Natural killer cell (primary cell): ENCODE results near the gene RIPK1. TPM values are rescaled to one million over a fixed set of nuclear protein-coding genes. Genes with fewer than 3 reads are reported as not detected.
"Not testable (repeated sequence)": the region's sequence is repeated elsewhere in the genome, so short reads cannot be mapped to it uniquely, and the experiment has no call there.

ENCODE experiments used
- ATAC-seq, 3 donors: fragments of 150-1000 bp in 2 of 3; fragments of 200-7000 bp in 1 of 3; cut with Tn5 transposase; 1 replicate in 1 of 3; 2 replicates in 2 of 3; pipeline ENCODE4 v1.10.0; 2021; ENCODE audit warnings: mild to moderate bottlenecking in 2 of 3, moderate library complexity in 2 of 3
- DNase-seq, 2 donors: peaks; one replicate each; pipeline versions ENCODE4 v3.0.0 to v3.0.0-alpha.2; 2013 to 2021; ENCODE audit warnings: mixed read lengths in 1 of 2
- H3K27ac ChIP-seq: one replicate; pipeline ENCODE4 v1.5.1; 2013; ENCODE audit warnings: mild to moderate bottlenecking, low read length
- H3K27me3 ChIP-seq: one replicate; pipeline ENCODE4 v1.6.1; 2013; ENCODE audit warnings: low read length; ENCODE audit not compliant: control insufficient read depth, insufficient read depth
- H3K36me3 ChIP-seq: one replicate; pipeline ENCODE4 v1.6.1; 2013; ENCODE audit warnings: low read length; ENCODE audit not compliant: control insufficient read depth, insufficient read depth
- H3K4me1 ChIP-seq: one replicate; pipeline ENCODE4 v1.6.1; 2013; ENCODE audit warnings: low read length; ENCODE audit not compliant: control insufficient read depth, insufficient read depth
- H3K4me3 ChIP-seq: one replicate; pipeline ENCODE4 v1.5.1; 2013; ENCODE audit warnings: low read length
- H3K9me3 ChIP-seq: one replicate; pipeline ENCODE4 v1.6.1; 2013; ENCODE audit warnings: low read length; ENCODE audit not compliant: control insufficient read depth, insufficient read depth
- H3K27ac Mint-ChIP-seq, 2 donors: one replicate each; pipeline ENCODE4 v1.8.0; 2022; ENCODE audit warnings: mild to moderate bottlenecking in 2 of 2, mixed read lengths in 2 of 2, moderate library complexity in 1 of 2
- H3K27me3 Mint-ChIP-seq, 2 donors: one replicate each; pipeline ENCODE4 v1.8.0; 2022; ENCODE audit warnings: low read depth in 2 of 2, mixed read lengths in 2 of 2
- H3K36me3 Mint-ChIP-seq: one replicate; pipeline ENCODE4 v1.8.0; 2022; ENCODE audit warnings: mixed read lengths
- H3K4me1 Mint-ChIP-seq, 2 donors: one replicate each; pipeline ENCODE4 v1.8.0; 2022; ENCODE audit warnings: mixed read lengths in 2 of 2
- H3K4me3 Mint-ChIP-seq: one replicate; pipeline ENCODE4 v1.8.0; 2022; ENCODE audit warnings: mild to moderate bottlenecking, moderate library complexity, mixed read lengths
- H3K9me3 Mint-ChIP-seq, 2 donors: one replicate each; pipeline ENCODE4 v1.8.0; 2022; ENCODE audit warnings: mixed read lengths in 2 of 2
- CTCF ChIP-seq: fragments of 200-600 bp; IDR thresholded peaks from one replicate; pipeline ENCODE4 v1.8.0; 2022; ENCODE audit warnings: antibody characterized with exemption
- WGBS: methylation state at CpG from one replicate; pipeline ENCODE4 v1.1.7; 2013; ENCODE audit warnings: missing lambda C conversion rate; ENCODE audit not compliant: insufficient coverage; 5-methylcytosine and 5-hydroxymethylcytosine counted together
- intact Hi-C: fragments of 100-400 bp; cut with micrococcal nuclease; formaldehyde crosslinking; loops from one replicate; pipeline ENCODE4 v1.14.2; 2022
- total RNA-seq, 4 donors: library from RNA; stranded (reverse); fragments of 120-200 nt in 1 of 4; gene quantifications; one replicate each; pipeline versions ENCODE4 v1.2.3 to v1.2.4, GENCODE V29; 2013 to 2022

The RIPK1 gene
- total RNA-seq, 3 donors from 2014 or later (not counting 1 experiment from before 2014, with no cell fraction given), result 30.9 to 44.8 (median 34.5) TPM

GRCh38 chr6:3045777-3046176 is 22.5 kb upstream of the RIPK1 start:
- intact Hi-C loops, result no loop called here

GRCh38 chr6:3046295-3046694 is 22.0 kb upstream of the RIPK1 start:
- no peak for ATAC-seq
- Mint-ChIP-seq H3K4me3 (no peak overlapping the region), H3K4me1 (no peaks in the 10 kb centered on the region), H3K27me3 (peaks cover 0 to 16% of the 10 kb centered on the region in 2 donors), H3K9me3 (no peaks in the 10 kb centered on the region), H3K27ac (no peak overlapping the region), H3K36me3 (no peaks in the 10 kb centered on the region)
- intact Hi-C loops, result no loop called here
- WGBS, result 77% methylated on average over 3 of the region's 3 CpGs
- Histone ChIP-seq H3K9me3 (no peaks in the 10 kb centered on the region), H3K27me3 (no peaks in the 10 kb centered on the region), H3K4me3 (no peak overlapping the region), H3K27ac (no peak overlapping the region), H3K4me1 (no peaks in the 10 kb centered on the region), H3K36me3 (no peaks in the 10 kb centered on the region)
- TF ChIP-seq CTCF, result no peak
- no peak for DNase-seq

More at GRCh38 chr6:3045777-3046176, 22.5 kb upstream of the RIPK1 start:
- no peak overlapping the region for H3K4me3 Mint-ChIP-seq
- H3K27ac Mint-ChIP-seq, result no peak overlapping the region
- peaks cover 0 to 16% of the 10 kb centered on the region in 2 donors for H3K27me3 Mint-ChIP-seq
- no peaks in the 10 kb centered on the region for H3K4me1 Mint-ChIP-seq
- Histone ChIP-seq H3K27ac (no peak overlapping the region), H3K27me3 (no peaks in the 10 kb centered on the region), H3K36me3 (no peaks in the 10 kb centered on the region), H3K4me3 (no peak overlapping the region), H3K9me3 (no peaks in the 10 kb centered on the region), H3K4me1 (no peaks in the 10 kb centered on the region)
- DNase-seq, result no peak
- no peak for ATAC-seq
- no peaks in the 10 kb centered on the region for H3K9me3 Mint-ChIP-seq
- WGBS, result no CpG with 5 or more reads among the region's 1 CpG
- TF ChIP-seq CTCF, result no peak
- no peaks in the 10 kb centered on the region for H3K36me3 Mint-ChIP-seq

DNA sequence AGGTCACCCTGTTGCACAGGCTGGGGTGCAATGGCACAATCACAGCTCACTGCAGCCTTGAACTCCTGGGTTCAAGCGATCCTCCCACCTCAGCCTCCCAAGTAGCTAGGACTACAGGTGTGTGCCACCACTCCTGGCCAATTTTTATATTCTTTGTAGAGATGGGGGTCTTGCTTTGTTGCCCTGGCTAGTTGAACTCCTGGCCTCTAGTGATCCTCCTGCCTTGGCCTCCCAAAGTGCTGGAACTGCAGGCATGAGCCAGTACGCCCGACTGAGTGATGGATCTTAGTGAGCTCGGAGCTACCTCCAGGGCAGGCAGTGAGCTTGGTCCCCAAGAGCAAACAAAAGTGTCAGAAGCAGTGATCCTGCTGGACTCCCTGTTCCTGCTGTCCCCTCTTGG is 20.3 kb upstream of the RIPK1 start:
- H3K9me3 ChIP-seq, H3K9me3 Mint-ChIP-seq, H3K36me3 ChIP-seq, H3K4me3 Mint-ChIP-seq, H3K36me3 Mint-ChIP-seq, intact Hi-C loops, ATAC-seq, H3K4me1 Mint-ChIP-seq, H3K27ac ChIP-seq, H3K4me3 ChIP-seq, H3K27ac Mint-ChIP-seq, DNase-seq, H3K27me3 ChIP-seq, H3K4me1 ChIP-seq: not testable (repeated sequence)
- peaks cover 0 to 16% of the 10 kb centered on the region in 2 donors for H3K27me3 Mint-ChIP-seq
- 83% methylated on average over 4 of the region's 4 CpGs for WGBS

DNA sequence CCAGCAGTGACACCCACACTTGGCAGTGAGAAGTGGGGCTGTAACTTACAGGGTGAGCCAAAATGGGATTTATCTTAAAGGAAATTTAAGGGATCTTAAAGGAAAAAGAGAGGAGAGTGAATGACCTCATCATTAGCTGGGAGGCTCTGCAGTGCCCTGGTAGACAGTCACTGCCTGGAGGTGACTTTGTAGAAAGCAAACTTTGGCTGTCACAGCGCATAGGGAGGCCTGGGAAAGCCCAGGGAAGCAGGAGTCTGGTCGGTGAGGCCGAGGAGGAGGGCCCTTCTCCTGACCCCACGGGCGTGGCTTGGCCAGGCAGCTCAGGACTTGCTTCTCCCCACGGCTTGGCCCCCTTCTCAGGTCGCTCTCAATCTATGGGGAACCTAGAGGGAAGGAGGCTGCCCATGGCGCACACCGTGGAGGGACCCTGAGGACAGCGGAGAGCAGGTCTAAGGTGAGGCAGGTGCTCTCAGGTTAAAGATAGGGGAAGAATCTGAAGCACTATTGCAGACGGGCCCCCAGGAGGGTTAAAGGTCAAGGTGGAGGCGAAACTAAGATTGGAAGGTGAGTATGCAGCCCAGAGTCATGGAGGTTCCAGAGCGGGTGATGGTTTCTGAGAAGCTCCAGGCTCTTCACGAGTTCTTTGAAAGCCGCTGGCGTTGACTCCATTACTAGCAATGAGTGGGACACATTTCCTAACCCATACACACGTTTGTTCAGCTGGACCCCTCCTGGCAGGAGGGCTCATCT is 15.6 kb upstream of the RIPK1 start:
- H3K4me3 ChIP-seq, result no peak overlapping the region
- intact Hi-C loops, result loop anchor here (1.0 to 10.0 kb wide), 2 partner anchors 53 to 258 kb away; partner anchors contain the start of gene NQO2
- H3K27ac ChIP-seq, result no peak overlapping the region
- peaks cover 21% of the 10 kb centered on the region for H3K4me1 ChIP-seq
- Mint-ChIP-seq H3K27me3 (peaks cover 0 to 11% of the 10 kb centered on the region in 2 donors), H3K36me3 (no peaks in the 10 kb centered on the region), H3K4me3 (peak overlapping the region; percentile 68), H3K27ac (peak overlapping the region in 1 of 2 donors; percentile 71), H3K4me1 (peaks cover 10 to 17% of the 10 kb centered on the region in 2 donors), H3K9me3 (no peaks in the 10 kb centered on the region)
- no peaks in the 10 kb centered on the region for H3K36me3 ChIP-seq
- DNase-seq (no peak), ATAC-seq (no peak)
- H3K27me3 ChIP-seq, result no peaks in the 10 kb centered on the region
- H3K9me3 ChIP-seq, result no peaks in the 10 kb centered on the region
- TF ChIP-seq CTCF, result no peak
- 89% methylated on average over 17 of the region's 17 CpGs for WGBS
